Superior temporal gyrus (tissue), 1 donor: ENCODE data around the gene SSH3.

ENCODE experiments used
- DNase-seq: peaks from one replicate; pipeline ENCODE4 v3.0.0-alpha.2; 2016; ENCODE audit errors: extremely low spot score

SSH3 gene, protein sequence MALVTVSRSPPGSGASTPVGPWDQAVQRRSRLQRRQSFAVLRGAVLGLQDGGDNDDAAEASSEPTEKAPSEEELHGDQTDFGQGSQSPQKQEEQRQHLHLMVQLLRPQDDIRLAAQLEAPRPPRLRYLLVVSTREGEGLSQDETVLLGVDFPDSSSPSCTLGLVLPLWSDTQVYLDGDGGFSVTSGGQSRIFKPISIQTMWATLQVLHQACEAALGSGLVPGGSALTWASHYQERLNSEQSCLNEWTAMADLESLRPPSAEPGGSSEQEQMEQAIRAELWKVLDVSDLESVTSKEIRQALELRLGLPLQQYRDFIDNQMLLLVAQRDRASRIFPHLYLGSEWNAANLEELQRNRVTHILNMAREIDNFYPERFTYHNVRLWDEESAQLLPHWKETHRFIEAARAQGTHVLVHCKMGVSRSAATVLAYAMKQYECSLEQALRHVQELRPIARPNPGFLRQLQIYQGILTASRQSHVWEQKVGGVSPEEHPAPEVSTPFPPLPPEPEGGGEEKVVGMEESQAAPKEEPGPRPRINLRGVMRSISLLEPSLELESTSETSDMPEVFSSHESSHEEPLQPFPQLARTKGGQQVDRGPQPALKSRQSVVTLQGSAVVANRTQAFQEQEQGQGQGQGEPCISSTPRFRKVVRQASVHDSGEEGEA

GRCh38 chr11:67303132-67303834, at the start of gene SSH3:
Gene SSH3, plus strand, starts transcription at chr11:67303530. Its CDS starts 96 bp downstream, at chr11:67303626.
- peak; percentile 59 for DNase-seq

GRCh38 chr11:67253872-67254624, 49.3 kb upstream of the SSH3 start:
- no peak for DNase-seq

- no peak for DNase-seq
These were observed 48.5 kb upstream of the SSH3 start for GRCh38 chr11:67254798-67255197.

GRCh38 chr11:67255353-67255752, 48.0 kb upstream of the SSH3 start:
- DNase-seq = no peak

DNA sequence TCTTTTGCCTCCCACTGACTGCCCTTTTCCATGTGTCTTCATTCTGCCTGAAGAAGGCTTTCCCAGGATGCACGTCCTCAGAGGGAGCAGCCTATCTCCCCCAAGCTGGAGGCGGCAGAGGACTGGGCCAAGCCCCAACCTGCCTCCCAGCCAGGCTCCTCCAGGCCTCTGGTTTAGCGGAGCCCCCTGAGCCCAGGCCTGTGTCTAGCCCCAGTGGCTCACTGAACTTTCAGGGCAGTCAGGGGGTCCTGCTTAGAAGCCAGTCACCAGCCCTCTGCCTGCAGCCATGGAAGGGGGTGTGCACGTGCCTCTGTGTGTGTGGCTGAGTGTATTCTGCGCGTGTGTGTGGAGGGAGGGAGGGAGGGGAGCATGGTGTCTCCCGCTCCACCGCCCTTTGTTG, 47.5 kb upstream of the SSH3 start:
- DNase-seq = no peak

- DNase-seq = no peak
These were observed 46.7 kb upstream of the SSH3 start for GRCh38 chr11:67256477-67257135.

DNA sequence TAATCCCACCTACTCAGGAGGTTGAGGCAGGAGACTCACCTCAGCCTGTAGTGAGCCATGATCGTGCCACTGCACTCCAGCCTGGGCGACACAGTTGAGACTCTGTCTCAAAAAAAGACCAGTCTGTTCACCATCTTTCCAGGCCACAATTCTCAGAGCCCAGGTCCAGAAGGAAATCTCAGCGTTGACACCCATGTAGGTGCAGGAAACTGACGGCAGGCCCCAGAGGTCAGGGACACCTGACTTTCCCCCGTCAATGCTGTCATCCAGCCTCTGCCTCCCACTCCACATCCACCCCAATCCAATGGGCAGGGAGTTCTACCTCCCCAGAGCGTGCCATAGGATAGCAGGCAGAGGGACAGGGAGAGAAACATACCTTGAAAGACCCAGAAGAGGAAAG, 42.9 kb upstream of the SSH3 start:
- no peak for DNase-seq

DNA sequence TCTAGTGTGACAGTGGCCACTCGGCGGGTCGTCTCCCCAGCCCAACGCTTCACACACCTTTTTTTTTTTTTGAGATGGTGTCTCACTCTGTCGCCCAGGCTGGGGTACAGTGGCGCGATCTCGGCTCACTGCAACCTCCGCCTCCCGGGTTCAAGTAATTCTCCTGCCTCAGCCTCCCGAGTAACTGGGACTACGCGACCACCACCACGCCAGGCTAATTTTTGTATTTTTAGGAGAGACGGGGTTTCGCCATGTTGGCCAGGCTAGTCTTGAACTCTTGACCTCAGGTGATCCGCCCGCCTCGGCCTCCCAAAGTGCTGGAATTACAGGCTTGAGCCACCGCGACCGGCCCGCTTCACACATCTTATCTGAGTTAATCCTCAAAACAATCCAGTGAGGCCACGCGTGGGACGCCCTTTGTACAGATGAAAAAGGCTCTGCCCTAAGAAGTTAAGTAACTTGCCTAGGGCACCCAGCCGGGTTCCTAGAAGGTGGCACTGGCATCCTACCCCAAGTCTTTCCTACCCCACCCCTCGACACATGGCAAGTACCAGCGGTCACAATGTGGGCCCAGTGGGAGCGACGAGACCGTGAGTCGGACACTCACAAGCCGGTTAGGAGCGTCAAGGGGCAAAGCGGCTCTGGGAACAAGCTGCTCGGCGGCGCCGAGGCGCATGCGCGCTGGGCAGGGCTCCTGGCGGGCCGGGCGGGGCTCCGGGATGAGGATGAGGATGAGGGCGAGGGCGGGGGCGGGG, 42.3 kb upstream of the SSH3 start:
- DNase-seq = peak; percentile 53

- no peak for DNase-seq
These were observed 41.7 kb upstream of the SSH3 start for GRCh38 chr11:67261640-67261945.

DNA sequence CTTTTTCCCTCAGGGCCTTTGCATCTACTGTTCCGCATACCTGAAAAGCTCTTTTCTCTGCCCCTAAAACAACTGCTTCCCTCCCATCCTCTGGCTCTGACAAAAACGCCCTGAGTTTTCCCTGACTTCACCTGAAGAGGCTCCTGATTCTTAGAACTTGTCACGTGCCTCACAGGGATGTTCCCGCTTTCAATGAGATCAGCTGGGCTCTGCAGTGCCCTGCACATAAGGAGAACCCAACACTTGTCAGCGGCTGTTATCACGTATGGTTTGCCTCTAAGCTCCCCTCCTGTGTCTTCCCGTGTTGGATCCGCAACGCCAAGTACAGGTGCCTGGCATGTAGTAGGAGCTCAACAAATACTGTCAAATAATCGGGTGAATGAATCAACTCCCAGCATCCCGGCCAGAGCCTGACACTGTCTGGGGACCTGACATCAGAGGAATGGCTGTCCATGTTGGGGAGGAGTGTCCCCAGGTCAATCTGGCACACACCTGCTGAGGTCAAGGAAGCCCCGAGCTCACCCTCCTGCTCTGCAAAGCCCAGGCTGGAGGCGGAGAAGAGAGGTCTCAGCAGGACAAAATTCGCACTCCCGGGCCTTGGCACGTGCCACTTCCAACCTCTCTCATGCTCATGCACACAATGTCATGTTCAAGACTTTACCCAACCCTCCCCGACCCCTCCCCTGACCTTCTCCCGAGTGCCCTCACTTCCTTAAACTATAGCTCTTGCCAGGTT, 41.2 kb upstream of the SSH3 start:
- no peak for DNase-seq

DNA sequence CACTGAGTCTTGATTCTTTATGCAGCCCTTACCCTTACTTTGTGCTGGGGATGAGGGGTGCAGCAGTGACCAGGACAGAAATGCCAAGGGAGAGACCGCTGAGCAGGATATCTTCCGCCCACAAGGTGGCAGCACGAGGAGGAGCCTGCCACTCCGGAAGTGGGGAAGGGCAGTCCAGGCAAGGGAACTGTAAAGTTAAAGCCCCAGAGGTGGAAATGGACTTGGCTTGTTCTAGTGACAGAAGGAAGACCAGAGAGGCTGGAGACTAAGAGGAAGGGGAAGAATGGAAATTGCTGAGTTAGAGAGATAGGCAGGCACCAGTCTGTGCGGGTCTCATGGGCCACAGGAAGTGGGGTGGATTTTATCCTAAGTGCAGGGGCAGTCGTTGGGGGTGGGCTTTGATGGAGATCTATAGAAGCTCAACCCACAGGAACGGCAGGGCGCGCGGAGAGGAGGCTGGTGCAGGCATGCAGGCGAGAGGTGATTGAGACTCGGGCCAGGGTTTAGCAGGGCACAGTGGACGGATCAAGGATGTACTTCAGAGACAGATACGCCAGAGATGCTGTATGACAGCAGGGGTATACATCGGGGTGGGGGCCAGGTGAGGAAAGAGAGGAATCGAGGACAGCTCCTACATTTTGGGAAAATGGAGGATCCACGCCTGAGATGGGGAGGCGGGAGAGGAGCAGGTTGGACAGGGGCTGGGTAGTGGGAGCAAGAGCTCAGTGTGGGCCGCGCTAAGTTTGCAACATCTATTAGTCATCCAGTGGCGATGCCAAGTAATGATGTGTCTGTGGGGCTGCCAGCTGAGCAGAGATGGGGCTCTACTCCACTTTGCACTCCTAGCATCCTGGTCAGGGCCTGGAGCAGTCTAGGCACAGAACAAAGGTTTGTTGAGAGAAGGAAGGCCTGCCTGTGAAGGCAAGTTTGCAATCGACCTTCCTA, 40.3 kb upstream of the SSH3 start:
- peak; percentile 84 for DNase-seq

- DNase-seq = no peak
These were observed 39.1 kb upstream of the SSH3 start for GRCh38 chr11:67264260-67264659.

DNA sequence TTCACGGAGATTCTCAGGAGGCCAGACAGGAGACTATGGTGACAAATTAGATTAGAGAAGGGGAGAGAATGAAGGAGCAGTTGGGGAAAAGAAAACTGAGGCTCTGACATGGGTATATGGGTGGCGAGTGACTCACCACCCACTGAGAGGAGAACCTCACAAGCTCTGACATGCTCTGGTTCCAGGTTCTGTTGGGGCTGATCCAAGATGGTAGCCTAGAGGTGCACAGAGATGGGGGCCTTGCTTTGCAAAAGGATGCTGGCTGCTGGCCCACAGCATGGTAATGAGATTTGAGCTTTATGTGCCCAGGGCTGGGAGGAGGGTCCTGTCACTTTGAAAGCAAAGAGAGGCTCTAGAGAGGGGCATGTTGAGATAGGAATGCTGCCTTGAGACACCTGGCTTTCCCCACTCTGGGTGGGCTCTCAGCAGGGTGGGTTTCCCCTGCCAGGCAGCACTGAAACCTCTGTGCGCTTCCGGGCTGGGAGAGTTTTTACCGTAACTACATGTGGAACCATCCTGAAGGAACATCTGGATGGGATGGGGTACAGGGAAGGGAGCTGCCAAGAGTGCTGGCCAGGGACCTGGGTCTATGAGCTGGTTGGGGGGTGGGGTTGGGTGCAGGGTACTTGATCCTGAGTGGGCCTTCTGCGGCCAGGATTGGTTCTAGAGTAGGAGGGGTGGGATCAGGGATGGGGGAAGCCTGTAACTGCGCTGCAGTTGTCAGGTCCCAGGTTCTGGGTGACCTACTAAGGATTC, 38.3 kb upstream of the SSH3 start:
- no peak for DNase-seq

DNA sequence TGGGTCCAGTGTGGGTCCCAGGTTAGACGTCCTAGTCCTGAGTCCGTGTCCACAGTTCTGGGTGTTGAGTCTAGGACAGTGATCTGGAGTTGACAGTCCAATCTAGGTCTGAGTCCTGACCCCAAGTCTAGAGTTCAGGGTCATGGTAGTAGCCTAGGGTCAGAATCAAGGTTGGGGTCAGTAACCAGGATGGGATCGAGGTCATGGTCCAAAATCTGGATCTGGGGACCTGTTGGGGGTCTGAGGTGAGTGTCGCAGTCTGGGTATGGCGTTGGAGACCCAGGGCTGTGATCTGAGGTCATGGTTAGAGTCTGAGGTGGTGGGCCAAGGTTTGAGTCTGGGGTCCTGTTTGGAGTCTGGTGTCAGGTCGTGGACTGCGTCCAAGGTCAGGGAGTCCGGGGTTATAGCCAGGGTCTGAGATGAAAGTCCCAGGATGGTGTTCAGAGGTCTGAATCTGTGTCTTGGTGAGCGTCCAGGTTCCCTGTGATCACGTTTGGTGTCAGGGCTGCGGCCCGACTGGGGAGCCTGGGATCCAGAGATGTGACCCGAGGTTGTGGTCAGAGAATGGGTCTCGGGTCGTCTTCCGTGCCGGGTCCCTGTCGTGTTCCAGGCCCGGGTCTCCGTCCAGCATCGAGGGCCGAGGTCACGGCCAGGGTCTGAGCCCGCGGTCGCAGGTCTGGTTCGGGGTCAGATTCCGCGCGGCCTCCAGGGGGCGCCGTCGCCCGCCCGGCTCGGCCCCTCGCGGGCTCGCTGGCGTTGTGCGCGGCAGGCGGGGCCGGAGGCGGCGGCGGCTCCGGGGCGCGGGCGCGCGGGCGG, 37.5 kb upstream of the SSH3 start:
- peak; percentile 72 for DNase-seq

- no peak for DNase-seq
These were observed 36.7 kb upstream of the SSH3 start, which contains the start of gene GRK2 for GRCh38 chr11:67266449-67267187. Gene GRK2, plus strand, starts transcription at chr11:67266473. Its CDS starts 227 bp downstream, at chr11:67266700.
